Ramos (cell line): ENCODE measurements around the gene MRPL40.

ENCODE experiments used
- in situ Hi-C: fragments of 300-500 bp; cut with MboI; formaldehyde crosslinking; loops from one replicate; pipeline ENCODE4 v1.14.3; 2022; ENCODE audit warnings: low sequenced_read_pairs; ENCODE audit not compliant: unreplicated experiment

MRPL40 gene

DNA sequence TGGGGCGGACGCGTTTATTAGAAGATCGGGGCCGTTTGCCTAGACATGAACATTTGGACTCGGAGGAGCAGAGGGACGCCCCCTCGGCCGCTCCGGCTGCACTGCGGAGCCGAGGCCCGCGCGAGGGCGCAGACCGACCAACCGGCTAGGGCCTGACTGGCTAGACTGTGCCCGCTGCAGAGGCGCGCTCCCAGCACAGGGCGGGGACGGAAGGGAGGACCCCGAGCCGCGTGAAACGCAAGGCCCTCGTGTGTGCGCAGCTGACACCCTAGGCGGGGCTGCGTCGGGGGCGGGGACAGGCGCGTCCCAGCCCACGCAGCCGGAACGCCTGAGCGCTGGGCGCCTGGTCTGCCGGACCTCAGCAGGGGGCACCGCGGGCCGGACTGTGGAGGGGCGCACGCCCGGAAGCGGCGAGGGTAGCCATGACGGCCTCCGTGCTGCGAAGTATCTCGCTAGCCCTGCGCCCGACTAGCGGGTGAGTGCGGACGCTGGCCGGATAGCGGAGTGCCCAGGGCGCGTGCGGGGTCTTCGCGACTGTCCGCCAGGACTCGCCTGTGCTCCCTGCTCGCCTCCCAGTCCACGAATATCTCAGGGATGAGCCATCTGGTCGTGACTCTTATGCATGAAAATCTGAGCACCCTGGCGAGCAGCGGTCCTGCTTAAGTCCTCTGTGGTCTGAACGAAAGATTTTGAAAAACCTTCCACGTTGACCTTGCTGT, at the start of gene MRPL40:
MRPL40 (plus strand) TSS at position 413 of the 719 bp plus-strand sequence; CDS start at position 423, 10 bp downstream.
- in situ Hi-C loops, result no loop called here

- in situ Hi-C loops, result no loop called here
Observed at GRCh38 chr22:19383292-19383691, 49.1 kb upstream of the MRPL40 start.

- in situ Hi-C loops, result no loop called here
Observed at GRCh38 chr22:19385221-19385906, 47.0 kb upstream of the MRPL40 start.

DNA sequence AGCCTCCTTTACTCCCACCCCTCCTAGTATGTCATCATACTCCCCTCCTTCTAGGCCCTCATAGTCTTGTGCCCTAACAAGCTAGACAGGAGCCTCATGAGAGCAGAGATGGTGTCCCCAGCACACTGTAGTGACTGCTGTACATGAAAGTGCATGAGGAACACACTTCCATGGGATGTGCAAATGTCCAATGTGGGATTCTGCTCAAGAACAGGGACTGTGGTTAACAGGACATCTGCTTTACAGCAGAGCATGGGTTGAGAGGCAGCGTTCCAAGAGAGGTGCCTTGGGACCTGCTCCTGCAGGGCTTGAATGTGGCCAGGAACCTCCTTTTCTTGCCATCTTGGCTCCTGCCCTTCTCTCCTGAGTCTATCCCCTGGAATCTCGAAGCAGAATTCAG, 46.1 kb upstream of the MRPL40 start:
- in situ Hi-C loops, result no loop called here

- in situ Hi-C loops, result no loop called here
Observed at GRCh38 chr22:19387038-19387437, 45.3 kb upstream of the MRPL40 start.

DNA sequence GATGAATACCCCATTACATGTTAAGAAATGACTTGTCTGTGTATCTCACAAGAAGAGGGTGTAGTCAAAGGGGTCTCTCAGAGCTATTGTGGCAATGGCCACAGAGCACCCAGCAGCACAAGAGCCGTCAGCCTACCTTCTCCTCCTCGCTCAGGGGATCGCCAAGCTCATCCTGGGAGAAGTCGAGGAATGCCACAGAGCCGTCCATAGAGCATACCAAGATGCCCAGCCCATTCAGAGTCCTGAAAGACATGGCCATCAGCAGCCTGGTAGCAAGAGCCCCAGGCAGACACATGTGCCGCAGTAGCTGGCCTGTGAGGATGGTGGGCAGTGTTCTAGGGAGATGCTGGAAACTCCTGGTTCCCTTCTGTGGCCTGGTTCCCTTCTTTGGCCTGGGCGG, 44.8 kb upstream of the MRPL40 start:
- in situ Hi-C loops, result no loop called here

DNA sequence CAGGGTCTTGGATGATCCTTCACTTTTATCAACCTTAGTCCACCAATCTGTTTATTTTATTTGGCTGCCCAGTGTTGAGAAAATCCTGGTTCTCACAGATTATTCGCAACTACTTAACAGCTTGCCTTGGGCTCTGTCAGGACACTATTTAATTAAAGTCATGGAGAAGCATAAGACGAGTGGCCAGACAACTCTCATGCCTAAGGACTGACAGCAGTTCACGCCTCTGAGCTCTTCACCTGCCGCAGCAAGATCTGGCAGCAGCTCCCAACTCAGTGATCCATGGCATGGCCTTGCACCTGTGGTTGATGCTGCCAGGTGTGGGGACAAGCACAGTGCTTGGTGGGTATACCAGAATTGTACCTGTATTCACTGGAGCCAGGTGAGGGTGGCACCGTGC, 38.6 kb upstream of the MRPL40 start:
- in situ Hi-C loops, result no loop called here

DNA sequence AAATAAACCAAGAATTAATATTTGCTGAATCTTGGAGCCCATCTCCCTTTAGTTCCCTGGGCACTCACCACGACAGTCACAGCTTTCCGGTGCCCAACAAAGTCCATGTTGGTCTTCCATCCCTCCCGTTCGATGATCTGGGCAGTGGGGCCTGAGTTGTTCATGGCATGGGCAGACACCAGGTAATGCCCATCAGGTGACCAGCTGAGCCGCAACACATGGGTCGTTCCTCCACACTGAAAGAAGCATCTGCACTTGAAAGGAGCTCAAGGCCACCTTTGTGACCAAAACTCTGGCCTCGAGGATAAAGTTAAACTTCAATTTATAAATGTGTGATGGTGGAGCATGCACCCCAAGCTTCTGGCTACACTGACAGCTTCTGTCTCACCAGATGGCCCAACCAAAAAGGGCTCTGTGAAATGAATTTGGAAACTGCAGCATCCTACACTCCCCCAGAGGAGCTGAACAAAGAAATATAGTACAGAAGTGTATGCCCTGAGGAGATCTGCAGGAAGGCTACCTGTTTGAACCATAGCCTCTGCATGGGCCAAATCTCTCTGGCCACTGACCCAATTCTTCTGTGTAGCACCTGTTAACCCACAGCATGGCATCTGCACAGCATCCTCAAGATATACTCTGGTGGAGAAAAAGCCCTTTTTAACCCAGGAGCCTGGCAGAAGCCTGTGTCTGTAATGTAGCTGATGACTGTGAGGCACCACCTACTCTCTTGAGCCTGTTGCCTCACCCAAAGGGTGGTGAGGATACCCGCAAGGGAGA, 37.9 kb upstream of the MRPL40 start:
- in situ Hi-C loops, result no loop called here

GRCh38 chr22:19395276-19395675, 37.1 kb upstream of the MRPL40 start:
- in situ Hi-C loops, result no loop called here

DNA sequence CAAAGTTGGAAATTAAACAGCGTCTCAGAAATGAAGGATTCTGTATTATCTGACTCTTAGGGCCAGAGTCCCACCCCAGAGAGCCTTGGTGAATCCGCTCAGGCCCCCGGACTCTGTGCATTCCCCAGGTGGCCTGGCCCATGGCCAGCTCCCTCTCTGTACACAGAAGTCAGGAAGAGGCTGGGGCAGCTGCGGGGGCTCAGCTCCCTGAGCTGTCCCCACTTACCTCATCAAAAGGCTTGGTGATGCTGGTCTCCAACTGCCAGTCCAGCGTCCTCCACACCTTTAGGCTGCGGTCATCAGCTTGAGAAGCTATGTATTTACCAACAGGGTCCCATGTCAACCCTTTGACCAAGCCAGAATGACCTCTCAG, 35.8 kb upstream of the MRPL40 start:
- in situ Hi-C loops, result no loop called here

- in situ Hi-C loops, result no loop called here
Observed at GRCh38 chr22:19396934-19397733, 35.2 kb upstream of the MRPL40 start.

GRCh38 chr22:19397734-19398104, 34.6 kb upstream of the MRPL40 start:
- in situ Hi-C loops, result no loop called here

- in situ Hi-C loops, result no loop called here
Observed at GRCh38 chr22:19398206-19398605, 34.1 kb upstream of the MRPL40 start.

DNA sequence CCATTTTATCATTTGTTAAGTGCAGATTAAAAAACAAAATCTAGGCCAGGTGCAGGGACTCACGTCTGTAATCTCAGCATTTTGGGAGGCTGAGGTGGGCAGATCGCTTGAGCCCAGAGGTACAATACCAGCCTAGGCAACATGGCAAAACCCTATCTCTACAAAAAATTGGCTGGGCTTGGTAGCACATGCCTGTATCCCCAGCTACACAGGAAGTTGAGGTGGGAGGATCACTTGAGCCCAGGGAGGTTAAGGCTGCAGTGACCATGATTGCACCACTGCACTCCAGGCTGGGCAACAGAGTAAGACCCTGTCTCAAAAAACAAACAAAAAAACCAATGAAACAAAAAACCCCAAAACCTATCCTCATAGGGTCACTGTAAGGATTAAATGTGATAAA, 33.7 kb upstream of the MRPL40 start:
- in situ Hi-C loops, result no loop called here

DNA sequence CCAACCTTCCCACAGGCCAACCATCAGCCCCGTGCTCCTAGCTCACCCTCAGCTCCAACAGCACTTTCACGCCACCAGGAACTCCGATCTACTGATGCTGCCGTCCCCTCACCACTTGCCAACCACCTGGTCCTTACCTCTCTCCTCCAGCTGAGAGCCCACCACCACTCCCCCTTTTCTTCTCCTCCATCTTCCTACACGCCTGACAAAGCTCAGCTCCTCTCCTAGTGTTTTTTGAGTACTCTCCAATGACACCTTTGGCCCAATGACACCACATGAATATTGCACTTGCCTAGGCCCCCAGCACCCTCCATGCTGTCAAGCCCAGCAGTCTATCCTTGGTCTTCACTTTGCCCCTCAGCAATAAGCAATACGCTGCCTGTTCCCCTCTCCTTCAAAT, 31.5 kb upstream of the MRPL40 start:
- in situ Hi-C loops, result no loop called here

- in situ Hi-C loops, result no loop called here
Observed at GRCh38 chr22:19401483-19401882, 30.9 kb upstream of the MRPL40 start.

- in situ Hi-C loops, result no loop called here
Observed at GRCh38 chr22:19402642-19403191, 29.6 kb upstream of the MRPL40 start.

DNA sequence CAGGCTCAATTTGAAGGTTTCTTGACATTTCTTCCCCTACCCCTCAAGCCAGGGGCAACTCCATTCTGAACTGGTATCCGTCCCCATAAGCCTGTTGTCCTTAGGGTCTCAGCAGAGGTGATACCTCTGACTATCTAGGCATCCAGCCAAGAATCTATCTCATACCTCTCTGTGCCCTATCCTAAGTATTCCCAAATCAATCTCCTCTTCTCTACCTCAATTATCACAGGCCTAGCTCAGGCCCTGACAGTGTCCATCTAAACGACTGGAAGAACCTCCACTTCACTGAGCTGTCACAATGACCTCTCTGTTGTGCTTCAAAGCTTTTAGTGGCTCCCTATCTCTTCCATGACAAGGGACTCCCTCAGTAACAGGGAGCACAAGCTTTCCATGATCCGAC, 27.7 kb upstream of the MRPL40 start:
- in situ Hi-C loops, result no loop called here

GRCh38 chr22:19405133-19405532, 27.2 kb upstream of the MRPL40 start:
- in situ Hi-C loops, result no loop called here

DNA sequence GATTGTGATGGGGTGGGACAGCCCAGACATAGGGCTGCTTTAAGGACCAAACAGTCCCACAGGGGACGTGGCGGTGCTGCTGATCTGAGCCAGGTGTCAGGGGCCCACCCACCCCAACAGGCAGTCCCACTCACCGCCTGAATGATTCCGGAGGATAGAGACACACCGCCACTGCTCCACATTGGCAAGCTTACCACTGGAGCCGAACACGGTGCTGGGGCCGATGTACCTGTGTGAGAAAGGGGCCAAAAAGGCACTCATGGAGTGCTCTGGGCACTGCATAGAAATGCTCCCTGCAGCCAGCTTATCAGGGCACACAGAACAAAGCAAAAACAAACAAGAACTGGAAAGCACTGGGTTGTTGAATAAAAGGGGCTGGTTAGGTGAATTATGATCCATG, 26.7 kb upstream of the MRPL40 start:
- in situ Hi-C loops, result no loop called here
